DOHH2 (cell line): ENCODE results near the gene SHROOM3.
"Not testable (repeated sequence)": the region's sequence is repeated elsewhere in the genome, so short reads cannot be mapped to it uniquely, and the experiment has no call there.

Experiments used
- H3F3A ChIP-seq: fragments of 200-600 bp; sonication (generic), shearing (Covaris generic); 2 replicates; pipeline ENCODE4 v1.6.0; 2016; ENCODE audit warnings: antibody characterized with exemption, mild to moderate bottlenecking; ENCODE audit not compliant: control insufficient read depth, insufficient read depth
- H3K27ac ChIP-seq: fragments of 200-600 bp; sonication (generic); 2 replicates; pipeline ENCODE4 v1.5.1; 2014; ENCODE audit warnings: low read depth, mild to moderate bottlenecking, low read length, moderate library complexity
- H3K27me3 ChIP-seq: fragments of 200-600 bp; sonication (generic); 2 replicates; pipeline ENCODE4 v1.6.1; 2014; ENCODE audit warnings: mild to moderate bottlenecking, low read length, mixed read lengths; ENCODE audit not compliant: control insufficient read depth
- H3K36me3 ChIP-seq: fragments of 200-600 bp; sonication (generic); 2 replicates; pipeline ENCODE4 v1.6.1; 2014; ENCODE audit warnings: mild to moderate bottlenecking, low read length, moderate library complexity, mixed read lengths; ENCODE audit not compliant: control insufficient read depth
- H3K4me1 ChIP-seq: fragments of 200-600 bp; sonication (generic); 2 replicates; pipeline ENCODE4 v1.6.1; 2014; ENCODE audit warnings: mild to moderate bottlenecking, low read length, mixed read lengths; ENCODE audit not compliant: control insufficient read depth
- H3K4me2 ChIP-seq: fragments of 200-600 bp; sonication (generic); 2 replicates; pipeline ENCODE4 v1.6.0; 2014; ENCODE audit warnings: mild to moderate bottlenecking, low read length, moderate library complexity
- H3K4me3 ChIP-seq: fragments of 200-600 bp; sonication (generic); 2 replicates; pipeline ENCODE4 v1.5.1; 2014; ENCODE audit warnings: mild to moderate bottlenecking, low read length, mixed read lengths
- H3K79me2 ChIP-seq: fragments of 200-600 bp; sonication (generic); 2 replicates; pipeline ENCODE4 v1.6.1; 2014; ENCODE audit warnings: mild to moderate bottlenecking, low read length, mixed read lengths; ENCODE audit not compliant: control insufficient read depth
- H3K9me2 ChIP-seq: fragments of 200-600 bp; sonication (generic); replicated peaks from 2 replicates; pipeline ENCODE4 v1.6.1; 2014; ENCODE audit warnings: mild to moderate bottlenecking, low read length, mixed read lengths; ENCODE audit not compliant: control insufficient read depth
- H3K9me3 ChIP-seq: fragments of 200-600 bp; sonication (generic); 2 replicates; pipeline ENCODE4 v1.6.1; 2014; ENCODE audit warnings: antibody characterized with exemption, low read length, mixed read lengths; ENCODE audit not compliant: control insufficient read depth, insufficient read depth
- H4K20me1 ChIP-seq: fragments of 200-600 bp; sonication (generic); 2 replicates; pipeline ENCODE4 v1.6.0; 2014; ENCODE audit warnings: low read depth, mild to moderate bottlenecking, antibody characterized with exemption, low read length, moderate library complexity; ENCODE audit not compliant: control insufficient read depth, insufficient read depth
- CTCF ChIP-seq: fragments of 200-600 bp; sonication (generic); IDR thresholded peaks from one replicate; pipeline ENCODE4 v1.5.1; 2014; ENCODE audit warnings: antibody characterized with exemption, mild to moderate bottlenecking, low read depth, low read length; ENCODE audit not compliant: poor library complexity, severe bottlenecking
- EZH2phosphoT487 ChIP-seq: fragments of 200-600 bp; sonication (generic); IDR thresholded peaks from 2 replicates; pipeline ENCODE4 v1.6.1; 2017; ENCODE audit warnings: borderline replicate concordance, mild to moderate bottlenecking, antibody characterized with exemption, low read length, moderate library complexity, mixed read lengths

SHROOM3 gene

GRCh38 chr4:76726176-76726575 lies 291.1 kb downstream of the SHROOM3 start:
- H3K4me2 ChIP-seq, result no peak overlapping the region
- no peaks in the 10 kb centered on the region for H3K79me2 ChIP-seq
- no peaks in the 10 kb centered on the region for H4K20me1 ChIP-seq
- H3F3A ChIP-seq, result no peaks in the 10 kb centered on the region
- H3K9me2 ChIP-seq, result no peaks in the 10 kb centered on the region
- no peak overlapping the region for H3K27ac ChIP-seq
- H3K36me3 ChIP-seq, result no peaks in the 10 kb centered on the region
- peaks cover 25% of the 10 kb centered on the region for H3K27me3 ChIP-seq
- no peak for TF ChIP-seq EZH2phosphoT487
- no peak for TF ChIP-seq CTCF
- no peaks in the 10 kb centered on the region for H3K9me3 ChIP-seq
- no peaks in the 10 kb centered on the region for H3K4me1 ChIP-seq
- H3K4me3 ChIP-seq, result no peak overlapping the region

DNA sequence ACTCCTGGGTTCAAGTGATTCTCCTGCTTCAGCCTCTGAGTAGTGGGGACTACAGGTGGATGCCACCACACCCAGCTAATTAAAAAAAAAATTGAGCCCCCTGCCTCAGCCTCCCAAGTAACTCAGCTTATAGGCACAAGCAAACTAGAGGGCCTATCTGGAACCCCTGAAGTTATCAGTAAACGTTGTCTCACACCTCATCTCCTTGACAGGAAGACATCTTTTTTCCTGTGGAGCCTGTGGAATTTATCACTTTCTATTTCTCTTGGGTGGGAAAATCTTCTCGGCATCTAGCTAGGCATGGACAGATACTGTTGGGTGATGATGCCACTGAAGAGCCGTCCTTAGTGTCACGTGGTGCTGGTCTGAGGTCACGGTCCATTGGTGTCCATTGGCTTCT lies 291.6 kb downstream of the SHROOM3 start:
- Histone ChIP-seq H3K9me3 (no peaks in the 10 kb centered on the region), H3K4me3 (no peak overlapping the region), H3K27me3 (peaks cover 25% of the 10 kb centered on the region), H3K79me2 (no peaks in the 10 kb centered on the region), H3F3A (no peaks in the 10 kb centered on the region), H3K4me2 (no peak overlapping the region), H3K4me1 (no peaks in the 10 kb centered on the region), H3K27ac (no peak overlapping the region), H3K9me2 (no peaks in the 10 kb centered on the region), H4K20me1 (no peaks in the 10 kb centered on the region), H3K36me3 (no peaks in the 10 kb centered on the region)
- TF ChIP-seq EZH2phosphoT487 (no peak), CTCF (no peak)

DNA sequence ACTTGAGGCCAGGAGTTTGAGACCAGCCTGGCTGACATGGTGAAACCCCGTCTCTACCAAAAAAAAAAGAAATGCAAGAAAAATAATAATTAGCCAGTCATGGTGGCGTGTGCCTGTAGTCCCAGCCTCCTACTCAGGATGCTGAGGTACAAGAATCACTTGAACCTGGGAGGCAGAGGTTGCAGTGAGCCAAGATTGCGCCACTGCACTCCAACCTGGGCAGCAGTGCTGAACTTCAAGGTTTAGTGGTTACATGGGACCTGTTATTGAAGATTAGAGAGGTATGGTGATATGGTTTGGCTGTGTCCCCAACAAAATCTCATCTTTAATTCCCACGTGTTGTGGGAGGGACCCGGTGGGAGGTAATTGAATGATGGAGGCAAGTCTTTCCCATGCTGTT lies 292.9 kb downstream of the SHROOM3 start:
- H3F3A ChIP-seq, H3K27ac ChIP-seq, H3K9me2 ChIP-seq, H4K20me1 ChIP-seq, H3K9me3 ChIP-seq, H3K4me1 ChIP-seq, H3K4me2 ChIP-seq, H3K4me3 ChIP-seq, H3K79me2 ChIP-seq, H3K36me3 ChIP-seq: not testable (repeated sequence)
- H3K27me3 ChIP-seq, result peaks cover 25% of the 10 kb centered on the region

- Histone ChIP-seq H3F3A (no peaks in the 10 kb centered on the region), H3K4me3 (no peak overlapping the region), H3K79me2 (no peaks in the 10 kb centered on the region), H3K4me2 (no peak overlapping the region), H3K36me3 (no peaks in the 10 kb centered on the region), H3K27me3 (peaks cover 27% of the 10 kb centered on the region), H3K27ac (no peak overlapping the region), H4K20me1 (no peaks in the 10 kb centered on the region), H3K9me2 (no peaks in the 10 kb centered on the region), H3K4me1 (no peaks in the 10 kb centered on the region), H3K9me3 (no peaks in the 10 kb centered on the region)
- TF ChIP-seq CTCF, result no peak
- TF ChIP-seq EZH2phosphoT487, result no peak
Measured at GRCh38 chr4:76729460-76729859, 294.4 kb downstream of the SHROOM3 start.
